Smooth muscle cell (in vitro differentiated cells): ENCODE data around the gene NFAM1. TPM values are rescaled to one million over a fixed set of nuclear protein-coding genes. Genes with fewer than 3 reads are reported as not detected.

ENCODE experiments used
- DNase-seq: peaks from one replicate; lab custom pipeline; 2025; ENCODE audit not compliant: unreplicated experiment; lab: John Stamatoyannopoulos, UW
- H2AFZ ChIP-seq: fragments of 200-600 bp; sonication (generic); 2 replicates; pipeline ENCODE4 v1.6.0; 2016; ENCODE audit warnings: antibody characterized with exemption, low read depth, mild to moderate bottlenecking
- H3F3A ChIP-seq: fragments of 200-600 bp; sonication (generic); 2 replicates; pipeline ENCODE4 v1.6.0; 2017; ENCODE audit warnings: antibody characterized with exemption, low read depth
- H3K27ac ChIP-seq: fragments of 200-600 bp; sonication (generic); 2 replicates; pipeline ENCODE4 v1.5.1; 2016; ENCODE audit warnings: low read depth, mild to moderate bottlenecking
- H3K27me3 ChIP-seq: fragments of 200-600 bp; sonication (generic); 2 replicates; pipeline ENCODE4 v1.6.1; 2016; ENCODE audit warnings: low read depth, mild to moderate bottlenecking
- H3K36me3 ChIP-seq: fragments of 200-600 bp; sonication (generic); 2 replicates; pipeline ENCODE4 v1.5.1; 2016; ENCODE audit warnings: low read depth
- H3K4me1 ChIP-seq: fragments of 200-600 bp; sonication (generic); 2 replicates; pipeline ENCODE4 v1.5.1; 2016; ENCODE audit warnings: low read depth
- H3K4me2 ChIP-seq: fragments of 200-600 bp; sonication (generic); 2 replicates; pipeline ENCODE4 v1.6.0; 2016; ENCODE audit warnings: mild to moderate bottlenecking
- H3K4me3 ChIP-seq: fragments of 200-600 bp; sonication (generic); 2 replicates; pipeline ENCODE4 v1.5.1; 2016; ENCODE audit warnings: mild to moderate bottlenecking
- H3K79me2 ChIP-seq: fragments of 200-600 bp; sonication (generic); 2 replicates; pipeline ENCODE4 v1.6.0; 2016; ENCODE audit warnings: low read depth, mild to moderate bottlenecking
- H3K9ac ChIP-seq: fragments of 200-600 bp; sonication (generic); 2 replicates; pipeline ENCODE4 v1.6.0; 2016; ENCODE audit warnings: low read depth
- H3K9me3 ChIP-seq: fragments of 200-600 bp; sonication (generic); replicated peaks from 2 replicates; pipeline ENCODE4 v1.5.1; 2016; ENCODE audit warnings: low read depth
- H4K20me1 ChIP-seq: fragments of 200-600 bp; sonication (generic); 2 replicates; pipeline ENCODE4 v1.6.0; 2016; ENCODE audit warnings: low read depth
- CTCF ChIP-seq: fragments of 200-600 bp; sonication (generic); IDR thresholded peaks from 2 replicates; pipeline ENCODE4 v1.5.1; 2017; ENCODE audit warnings: borderline replicate concordance, mild to moderate bottlenecking, antibody characterized with exemption; ENCODE audit not compliant: insufficient read depth, poor library complexity, severe bottlenecking
- WGBS: methylation state at CpG from one replicate; pipeline ENCODE4 v1.1.7; 2016; ENCODE audit warnings: low lambda C conversion rate; 5-methylcytosine and 5-hydroxymethylcytosine counted together
- polyA plus RNA-seq: library from polyadenylated mRNA; unstranded; fragments of >200 nt; fragmentation: Nextera tagmentation; extraction: Ambion mirVana; gene quantifications from 2 replicates; pipeline ENCODE4 v1.2.1, GENCODE V29; 2016
- total RNA-seq: library from RNA; depleted of rRNA; stranded (reverse); fragments of >200 nt; gene quantifications from 2 replicates; pipeline ENCODE4 v1.2.3, GENCODE V29; 2014

NFAM1 gene
- total and polyA plus RNA-seq, 2 experiments from 2014 or later = not detected

GRCh38 chr22:42397332-42398249, 34.6 kb downstream of the NFAM1 start:
- H3K4me2 ChIP-seq = no peak overlapping the region
- H3K27me3 ChIP-seq = no peaks in the 10 kb centered on the region
- no peak overlapping the region for H2AFZ ChIP-seq
- H3K4me3 ChIP-seq = no peak overlapping the region
- no peak for DNase-seq
- no peaks in the 10 kb centered on the region for H4K20me1 ChIP-seq
- no peaks in the 10 kb centered on the region for H3K9me3 ChIP-seq
- no peaks in the 10 kb centered on the region for H3K36me3 ChIP-seq
- no peak overlapping the region for H3K27ac ChIP-seq
- TF ChIP-seq CTCF = no peak
- no peaks in the 10 kb centered on the region for H3F3A ChIP-seq
- H3K4me1 ChIP-seq = peaks cover 8% of the 10 kb centered on the region
- H3K79me2 ChIP-seq = no peaks in the 10 kb centered on the region
- no peak overlapping the region for H3K9ac ChIP-seq
- 86% methylated on average over 15 of the region's 15 CpGs for WGBS

GRCh38 chr22:42396621-42397331, 35.4 kb downstream of the NFAM1 start:
- no peak for DNase-seq
- no peak overlapping the region for H3K9ac ChIP-seq

GRCh38 chr22:42389143-42389542, 43.1 kb downstream of the NFAM1 start:
- no peak for TF ChIP-seq CTCF
- Histone ChIP-seq H3K4me1 (no peaks in the 10 kb centered on the region), H3K4me3 (no peak overlapping the region), H3K79me2 (no peaks in the 10 kb centered on the region), H3K27me3 (no peaks in the 10 kb centered on the region), H3K27ac (no peak overlapping the region), H3K4me2 (no peak overlapping the region), H4K20me1 (no peaks in the 10 kb centered on the region), H2AFZ (no peak overlapping the region), H3F3A (no peaks in the 10 kb centered on the region), H3K36me3 (no peaks in the 10 kb centered on the region), H3K9me3 (no peaks in the 10 kb centered on the region), H3K9ac (no peak overlapping the region)
- no peak for DNase-seq
- 79% methylated on average over 7 of the region's 7 CpGs for WGBS

More at GRCh38 chr22:42396621-42397331, 35.4 kb downstream of the NFAM1 start:
- no peak overlapping the region for H3K4me2 ChIP-seq
- no peak overlapping the region for H3K27ac ChIP-seq
- H3K4me3 ChIP-seq = no peak overlapping the region
- no peaks in the 10 kb centered on the region for H3K27me3 ChIP-seq
- H4K20me1 ChIP-seq = no peaks in the 10 kb centered on the region
- TF ChIP-seq CTCF = no peak
- peaks cover 8% of the 10 kb centered on the region for H3K4me1 ChIP-seq
- no peaks in the 10 kb centered on the region for H3F3A ChIP-seq
- WGBS = 69% methylated on average over 24 of the region's 24 CpGs
- H3K36me3 ChIP-seq = no peaks in the 10 kb centered on the region
- H3K79me2 ChIP-seq = no peaks in the 10 kb centered on the region
- H2AFZ ChIP-seq = no peak overlapping the region
- H3K9me3 ChIP-seq = no peaks in the 10 kb centered on the region
